GM12891 (cell line): ENCODE measurements around the gene TBCB.

ENCODE experiments used
- DNase-seq: peaks from one replicate; pipeline ENCODE4 v3.0.0; 2011; ENCODE audit warnings: low spot score; ENCODE audit not compliant: insufficient read length
- FAIRE-seq: peaks from 2 replicates; lab custom pipeline; 2011; peaks lifted over from hg19 to GRCh38; lab: Jason Lieb, UNC
- PAX5 ChIP-seq: IDR thresholded peaks from 2 replicates; pipeline ENCODE4 v1.6.1; 2011; ENCODE audit warnings: low read length, moderate library complexity, mild to moderate bottlenecking; ENCODE audit not compliant: insufficient read depth, severe bottlenecking
- POLR2A ChIP-seq: IDR thresholded peaks from 2 replicates; pipeline ENCODE4 v1.6.1; 2011; ENCODE audit warnings: low read depth, low read length, control low read depth
- POLR2AphosphoS5 ChIP-seq: IDR thresholded peaks from 2 replicates; pipeline ENCODE4 v1.6.1; 2011; ENCODE audit warnings: low read depth, low read length, control low read depth
- POU2F2 ChIP-seq: IDR thresholded peaks from 2 replicates; pipeline ENCODE4 v1.6.1; 2011; ENCODE audit warnings: low read depth, mild to moderate bottlenecking, control low read depth, low read length, moderate library complexity
- SPI1 ChIP-seq: IDR thresholded peaks from 2 replicates; pipeline ENCODE4 v1.6.1; 2011; ENCODE audit warnings: low read depth, low read length, control low read depth
- TAF1 ChIP-seq: IDR thresholded peaks from 2 replicates; pipeline ENCODE4 v1.6.1; 2011; ENCODE audit warnings: low read depth, low read length, control low read depth

Gene TBCB

DNA sequence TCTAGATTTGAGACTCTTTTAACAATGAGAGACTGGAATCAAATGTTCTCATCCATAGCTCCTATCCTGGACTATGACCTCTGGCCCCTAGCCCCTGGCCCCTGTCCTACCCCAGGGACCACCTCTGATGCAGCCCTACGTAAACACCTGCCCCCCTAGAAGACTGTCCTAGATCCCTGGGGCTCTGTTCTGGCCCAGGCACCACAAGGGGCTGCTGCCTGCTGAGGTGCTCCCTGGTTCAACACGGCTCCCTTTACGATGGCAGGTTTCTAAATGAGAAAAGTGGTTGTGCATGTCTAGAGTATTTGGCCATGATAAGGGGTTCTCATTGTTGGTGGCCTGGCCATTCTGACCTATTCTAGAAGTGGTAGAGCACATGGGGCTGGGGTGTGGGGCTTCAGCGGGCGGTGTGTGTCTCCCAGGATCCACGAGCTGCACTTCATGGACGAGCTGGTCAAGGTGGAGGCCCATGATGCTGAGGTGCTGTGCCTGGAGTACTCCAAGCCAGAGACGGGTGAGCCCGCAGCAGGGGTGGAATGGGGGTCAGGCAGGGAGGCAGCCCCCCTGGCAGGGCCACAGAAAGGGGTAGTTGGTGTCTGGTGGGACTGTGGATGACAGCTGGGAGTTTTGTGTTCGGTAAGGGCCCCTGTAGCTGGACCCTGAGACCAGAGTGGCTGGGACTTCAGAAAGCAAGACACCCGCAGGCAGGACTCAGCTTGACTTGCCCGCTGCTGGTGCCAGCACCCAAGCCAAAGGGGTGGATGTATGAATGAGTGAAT lies 30.8 kb upstream of the TBCB start:
- DNase-seq (no peak), FAIRE-seq (no peak)
- TF ChIP-seq SPI1 (no peak), PAX5 (no peak)

GRCh38 chr19:36086326-36086725 lies 28.9 kb upstream of the TBCB start:
- no peak for FAIRE-seq
- DNase-seq: no peak
- TF ChIP-seq POLR2AphosphoS5 (no peak), SPI1 (no peak), PAX5 (no peak), TAF1 (no peak), POU2F2 (no peak), POLR2A (no peak)

GRCh38 chr19:36089847-36090246 lies 25.4 kb upstream of the TBCB start:
- DNase-seq (no peak), FAIRE-seq (no peak)
- TF ChIP-seq POLR2AphosphoS5: no peak
- TF ChIP-seq POLR2A: no peak
- no peak for TF ChIP-seq SPI1
- no peak for TF ChIP-seq POU2F2
- no peak for TF ChIP-seq PAX5
- TF ChIP-seq TAF1: no peak

DNA sequence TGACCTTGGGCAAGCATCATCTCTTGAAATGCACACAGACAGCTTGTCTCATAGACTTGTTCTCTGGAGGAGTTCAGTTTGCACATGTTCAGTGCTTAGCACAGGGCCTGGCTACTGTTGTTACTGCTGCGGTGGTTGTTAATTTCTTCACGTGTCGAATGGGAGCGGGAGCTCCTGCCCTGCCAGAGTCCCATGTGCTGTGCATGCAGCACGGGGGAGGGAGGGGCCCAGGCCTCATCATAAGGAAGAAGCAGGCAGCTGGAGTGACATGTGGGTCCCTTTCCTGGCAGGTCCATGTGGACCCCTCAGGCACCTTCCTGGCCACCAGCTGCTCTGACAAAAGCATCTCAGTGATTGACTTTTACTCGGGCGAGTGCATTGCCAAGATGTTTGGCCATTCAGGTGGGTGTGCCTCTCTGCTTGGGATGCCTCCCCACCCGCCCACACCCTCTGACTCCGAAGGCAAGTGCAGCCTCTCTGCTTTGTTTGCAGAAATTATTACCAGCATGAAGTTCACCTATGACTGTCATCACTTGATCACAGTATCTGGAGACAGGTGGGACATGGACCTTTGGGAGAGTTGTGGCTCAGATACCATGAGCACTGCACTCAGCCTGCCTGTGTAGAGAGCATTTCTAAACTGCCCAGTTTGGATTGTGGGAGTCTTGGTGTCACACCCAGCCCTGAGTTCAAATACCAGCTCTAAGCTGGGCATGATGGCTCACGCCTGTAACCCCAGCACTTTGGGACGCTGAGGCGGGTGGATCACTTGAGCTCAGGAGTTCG lies 24.2 kb upstream of the TBCB start:
- no peak for FAIRE-seq
- TF ChIP-seq TAF1 (no peak), POLR2A (no peak), SPI1 (no peak), PAX5 (no peak), POLR2AphosphoS5 (no peak)
- no peak for DNase-seq

DNA sequence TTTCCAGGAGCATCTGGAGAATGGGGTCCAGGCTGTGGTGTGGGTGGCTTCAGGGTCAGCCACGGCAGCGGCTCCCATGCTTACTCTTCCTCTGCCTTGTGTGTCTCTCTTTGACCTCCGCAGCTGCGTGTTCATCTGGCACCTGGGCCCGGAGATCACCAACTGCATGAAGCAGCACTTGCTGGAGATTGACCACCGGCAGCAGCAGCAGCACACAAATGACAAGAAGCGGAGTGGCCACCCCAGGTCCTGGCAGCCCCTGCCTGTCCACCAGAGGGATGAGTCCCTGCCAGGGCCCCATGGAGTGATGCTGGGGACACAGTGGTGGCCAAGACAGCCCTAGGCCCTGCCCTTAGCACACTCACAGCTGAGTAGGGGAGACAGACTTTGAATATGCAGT lies 22.7 kb upstream of the TBCB start:
- no peak for TF ChIP-seq TAF1
- TF ChIP-seq POU2F2: no peak
- no peak for TF ChIP-seq SPI1
- TF ChIP-seq POLR2AphosphoS5: no peak
- TF ChIP-seq PAX5: no peak
- no peak for TF ChIP-seq POLR2A
- FAIRE-seq (peak; percentile 31), DNase-seq (no peak)

DNA sequence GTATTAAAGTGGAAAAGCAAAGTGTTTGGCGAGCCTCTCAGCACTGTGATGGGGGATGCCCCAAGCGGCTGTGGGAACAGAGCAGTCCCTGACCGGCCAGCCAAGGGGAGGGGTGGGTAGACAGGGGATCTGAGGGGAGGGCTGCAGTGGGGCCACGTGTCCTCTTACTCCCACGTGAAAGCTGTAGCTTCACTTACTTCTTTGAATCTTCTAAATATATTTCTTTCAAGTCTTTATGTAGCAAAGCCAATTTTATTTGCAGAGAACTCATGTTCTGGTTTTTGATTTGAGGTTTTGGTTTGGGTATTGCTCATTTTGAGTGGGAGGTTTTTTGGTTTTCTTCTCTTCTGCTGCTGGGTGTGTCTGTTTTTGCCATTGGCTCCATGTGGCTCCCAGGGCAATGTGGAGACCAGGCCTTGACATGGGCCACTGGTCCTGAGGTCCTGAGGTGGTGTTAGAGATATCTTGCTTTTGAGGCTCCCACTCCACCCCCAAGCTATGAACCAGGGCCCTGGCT lies 22.1 kb upstream of the TBCB start:
- FAIRE-seq: peak; percentile 76
- DNase-seq: no peak
- TF ChIP-seq PAX5 (no peak), SPI1 (no peak), TAF1 (no peak), POLR2AphosphoS5 (no peak), POLR2A (no peak)

- DNase-seq: no peak
- TF ChIP-seq POLR2A: no peak
- no peak for TF ChIP-seq PAX5
- no peak for TF ChIP-seq POLR2AphosphoS5
- TF ChIP-seq POU2F2: no peak
- TF ChIP-seq TAF1: no peak
- no peak for TF ChIP-seq SPI1
- peak; percentile 81 for FAIRE-seq
These were observed 21.6 kb upstream of the TBCB start for GRCh38 chr19:36093687-36094086.

- DNase-seq (no peak), FAIRE-seq (peak; percentile 51)
- TF ChIP-seq POLR2A: no peak
- no peak for TF ChIP-seq POLR2AphosphoS5
- no peak for TF ChIP-seq TAF1
- TF ChIP-seq POU2F2: no peak
- no peak for TF ChIP-seq SPI1
These were observed 18.2 kb upstream of the TBCB start for GRCh38 chr19:36097036-36097435.

GRCh38 chr19:36099166-36099785 lies 16.0 kb upstream of the TBCB start:
- no peak for TF ChIP-seq TAF1
- no peak for TF ChIP-seq POLR2A
- TF ChIP-seq SPI1: no peak
- TF ChIP-seq POLR2AphosphoS5: no peak
- no peak for TF ChIP-seq PAX5
- TF ChIP-seq POU2F2: no peak
- DNase-seq (no peak), FAIRE-seq (no peak)

- no peak for FAIRE-seq
- TF ChIP-seq POLR2A: no peak
- TF ChIP-seq POLR2AphosphoS5: no peak
- no peak for TF ChIP-seq PAX5
- no peak for TF ChIP-seq SPI1
- TF ChIP-seq TAF1: no peak
- no peak for TF ChIP-seq POU2F2
- no peak for DNase-seq
These were observed 14.8 kb upstream of the TBCB start for GRCh38 chr19:36100476-36100875.
